Neural progenitor cell (in vitro differentiated cells): Measurements from ENCODE around the gene IL2. TPM values are rescaled to one million over a fixed set of nuclear protein-coding genes. Genes with fewer than 3 reads are reported as not detected.

ENCODE experiments used
- DNase-seq: peaks from one replicate; pipeline ENCODE4 v3.0.0-alpha.2; 2016; ENCODE audit warnings: low spot score
- H2AFZ ChIP-seq: fragments of 200-600 bp; sonication (generic); replicated peaks from 2 replicates; pipeline ENCODE4 v1.6.1; 2016; ENCODE audit warnings: antibody characterized with exemption
- H3F3A ChIP-seq: fragments of 200-600 bp; sonication (generic); 2 replicates; pipeline ENCODE4 v1.6.1; 2016; ENCODE audit warnings: antibody characterized with exemption, low read depth
- H3K27ac ChIP-seq: fragments of 200-600 bp; sonication (generic); 2 replicates; pipeline ENCODE4 v1.5.1; 2016; ENCODE audit warnings: mild to moderate bottlenecking
- H3K27me3 ChIP-seq: fragments of 200-600 bp; sonication (generic); 2 replicates; pipeline ENCODE4 v1.6.1; 2016; ENCODE audit warnings: mild to moderate bottlenecking, moderate library complexity
- H3K36me3 ChIP-seq: fragments of 200-600 bp; sonication (generic); 2 replicates; pipeline ENCODE4 v1.5.1; 2016
- H3K4me1 ChIP-seq: fragments of 200-600 bp; sonication (generic); 2 replicates; pipeline ENCODE4 v1.6.1; 2016; ENCODE audit warnings: mixed run types
- H3K4me2 ChIP-seq: fragments of 200-600 bp; sonication (generic); 2 replicates; pipeline ENCODE4 v1.6.1; 2016
- H3K4me3 ChIP-seq: fragments of 200-600 bp; sonication (generic); 2 replicates; pipeline ENCODE4 v1.5.1; 2016
- H3K79me2 ChIP-seq: fragments of 200-600 bp; sonication (generic); 2 replicates; pipeline ENCODE4 v1.6.1; 2016; ENCODE audit warnings: low read depth
- H3K9ac ChIP-seq: fragments of 200-600 bp; sonication (generic); 2 replicates; pipeline ENCODE4 v1.6.1; 2016
- H3K9me3 ChIP-seq: fragments of 200-600 bp; sonication (generic); 2 replicates; pipeline ENCODE4 v1.5.1; 2016; ENCODE audit warnings: low read depth
- H4K20me1 ChIP-seq: fragments of 200-600 bp; sonication (generic); 2 replicates; pipeline ENCODE4 v1.6.1; 2016; ENCODE audit warnings: low read depth
- H3K27ac Mint-ChIP-seq: 3 replicates; pipeline ENCODE4 v1.8.0; 2021; ENCODE audit warnings: mixed read lengths
- H3K27me3 Mint-ChIP-seq: 2 replicates; pipeline ENCODE4 v1.8.0; 2022; ENCODE audit warnings: low read depth, mild to moderate bottlenecking, inconsistent platforms, moderate library complexity, mixed read lengths; ENCODE audit not compliant: insufficient read depth
- H3K36me3 Mint-ChIP-seq: 3 replicates; pipeline ENCODE4 v1.8.0; 2021; ENCODE audit warnings: mixed read lengths
- H3K4me1 Mint-ChIP-seq: 3 replicates; pipeline ENCODE4 v1.8.0; 2021; ENCODE audit warnings: mixed read lengths
- H3K4me3 Mint-ChIP-seq: 3 replicates; pipeline ENCODE4 v1.8.0; 2021; ENCODE audit warnings: mild to moderate bottlenecking, moderate library complexity, mixed read lengths
- H3K9me3 Mint-ChIP-seq: 3 replicates; pipeline ENCODE4 v1.8.0; 2020; ENCODE audit warnings: mixed read lengths
- CTCF ChIP-seq: fragments of 200-600 bp; sonication (generic); IDR thresholded peaks from 2 replicates; pipeline ENCODE4 v1.5.1; 2017; ENCODE audit warnings: antibody characterized with exemption, mild to moderate bottlenecking
- EZH2 ChIP-seq: fragments of 200-600 bp; sonication (generic); IDR thresholded peaks from 2 replicates; pipeline ENCODE4 v1.6.1; 2017; ENCODE audit warnings: antibody characterized with exemption, mild to moderate bottlenecking, moderate library complexity
- EZH2phosphoT487 ChIP-seq: fragments of 200-600 bp; sonication (generic); IDR thresholded peaks from 2 replicates; pipeline ENCODE4 v1.6.1; 2017; ENCODE audit warnings: antibody characterized with exemption
- total RNA-seq: library from RNA; depleted of rRNA; stranded (reverse); fragments of >200 nt; gene quantifications from 2 replicates; pipeline ENCODE4 v1.2.3, GENCODE V29; 2015; ENCODE audit warnings: low replicate concordance

The IL2 gene
- total RNA-seq = not detected in 2 replicates

GRCh38 chr4:122456231-122457116 lies at the start of gene IL2:
Gene IL2, minus strand, starts transcription at chr4:122456725. Its CDS starts 285 bp downstream, at chr4:122456440.
- Histone ChIP-seq H3K9ac (no peak within 1 kb of the TSS), H3K4me1 (no peaks in the 10 kb centered on the region), H3K36me3 (no peaks in the 10 kb centered on the region), H2AFZ (no peak within 1 kb of the TSS), H3K9me3 (no peaks in the 10 kb centered on the region), H3K4me3 (no peak within 1 kb of the TSS), H3K27ac (no peak within 1 kb of the TSS), H3K27me3 (no peaks in the 10 kb centered on the region), H3K79me2 (no peaks in the 10 kb centered on the region), H3F3A (no peaks in the 10 kb centered on the region), H4K20me1 (no peaks in the 10 kb centered on the region), H3K4me2 (no peak within 1 kb of the TSS)
- no peaks in the 10 kb centered on the region for H3K4me1 Mint-ChIP-seq
- no peaks in the 10 kb centered on the region for H3K27me3 Mint-ChIP-seq
- no peak within 1 kb of the TSS for H3K27ac Mint-ChIP-seq
- DNase-seq = no peak
- H3K36me3 Mint-ChIP-seq = no peaks in the 10 kb centered on the region
- no peak within 1 kb of the TSS for H3K4me3 Mint-ChIP-seq
- TF ChIP-seq EZH2 (no peak), EZH2phosphoT487 (no peak), CTCF (no peak)
- H3K9me3 Mint-ChIP-seq = no peaks in the 10 kb centered on the region

- H3K4me3 Mint-ChIP-seq = no peak overlapping the region
- Histone ChIP-seq H3K4me2 (no peak overlapping the region), H3K79me2 (no peaks in the 10 kb centered on the region), H3F3A (no peaks in the 10 kb centered on the region), H3K36me3 (no peaks in the 10 kb centered on the region), H3K27me3 (no peaks in the 10 kb centered on the region), H3K27ac (no peak overlapping the region), H4K20me1 (no peaks in the 10 kb centered on the region), H3K4me3 (no peak overlapping the region), H3K9ac (no peak overlapping the region), H2AFZ (peak overlapping the region; percentile 12), H3K9me3 (no peaks in the 10 kb centered on the region), H3K4me1 (no peaks in the 10 kb centered on the region)
- H3K27me3 Mint-ChIP-seq = peaks cover 2% of the 10 kb centered on the region
- no peaks in the 10 kb centered on the region for H3K36me3 Mint-ChIP-seq
- TF ChIP-seq CTCF (no peak), EZH2phosphoT487 (no peak), EZH2 (no peak)
- no peaks in the 10 kb centered on the region for H3K9me3 Mint-ChIP-seq
- no peak for DNase-seq
- no peaks in the 10 kb centered on the region for H3K4me1 Mint-ChIP-seq
- no peak overlapping the region for H3K27ac Mint-ChIP-seq
Observed at GRCh38 chr4:122503214-122503613, 46.7 kb upstream of the IL2 start.

- TF ChIP-seq CTCF = no peak
- TF ChIP-seq EZH2 = no peak
- no peak for TF ChIP-seq EZH2phosphoT487
- H3K4me1 ChIP-seq = no peaks in the 10 kb centered on the region
- no peak overlapping the region for H3K4me3 ChIP-seq
- Mint-ChIP-seq H3K27ac (no peak overlapping the region), H3K27me3 (peaks cover 2% of the 10 kb centered on the region), H3K4me1 (no peaks in the 10 kb centered on the region), H3K9me3 (no peaks in the 10 kb centered on the region), H3K4me3 (no peak overlapping the region), H3K36me3 (no peaks in the 10 kb centered on the region)
- no peaks in the 10 kb centered on the region for H4K20me1 ChIP-seq
- H3K9me3 ChIP-seq = no peaks in the 10 kb centered on the region
- no peak overlapping the region for H3K4me2 ChIP-seq
- no peak overlapping the region for H2AFZ ChIP-seq
- no peaks in the 10 kb centered on the region for H3K79me2 ChIP-seq
- no peak overlapping the region for H3K27ac ChIP-seq
- H3K9ac ChIP-seq = no peak overlapping the region
- DNase-seq = no peak
- no peaks in the 10 kb centered on the region for H3F3A ChIP-seq
- H3K36me3 ChIP-seq = no peaks in the 10 kb centered on the region
- H3K27me3 ChIP-seq = no peaks in the 10 kb centered on the region
Observed at GRCh38 chr4:122500852-122501501, 44.5 kb upstream of the IL2 start.
